Dedifferentiated amniotic fluid mesenchymal stem cell (primary cell): ENCODE measurements around the gene OR10K2.

Experiments used
- DNase-seq: peaks from one replicate; pipeline ENCODE4 v3.0.0-alpha.2; 2016; ENCODE audit errors: extremely low spot score

OR10K2 gene

GRCh38 chr1:158371188-158371953 lies 54.7 kb downstream of the OR10K2 start:
- no peak for DNase-seq
